ENCODE measurements around the gene PLEKHO1. TPM values are rescaled to one million over a fixed set of nuclear protein-coding genes. Genes with fewer than 3 reads are reported as not detected.

PLEKHO1 gene
- total and polyA plus RNA-seq, 2 donors (not counting 1 experiment from before 2014, with no cell fraction given): 48.3 to 65.6 TPM

DNA sequence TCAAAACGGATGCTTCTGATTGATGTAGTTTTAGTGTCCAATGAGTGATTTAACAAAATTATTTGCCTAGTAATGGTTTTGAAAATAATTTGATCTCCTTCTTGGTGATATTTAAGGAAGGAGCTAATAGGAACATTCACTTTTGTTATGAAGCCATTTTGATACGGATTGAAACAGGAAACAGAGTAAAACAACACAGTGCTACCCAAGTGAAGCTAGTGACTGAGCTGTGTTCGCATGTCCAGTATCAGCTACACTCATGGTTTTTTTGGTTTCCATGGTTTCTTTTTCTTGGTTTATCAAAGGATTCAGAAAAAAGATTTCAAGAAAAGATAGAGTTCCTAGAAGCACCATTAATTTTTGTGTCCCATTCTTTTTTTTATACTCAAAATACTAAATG is 40.1 kb upstream of the PLEKHO1 start:
- no peaks in the 10 kb centered on the region for H4K20me1 ChIP-seq (ENCODE audit: control insufficient read depth, extremely low read depth, insufficient read depth, low read length)
- no peak overlapping the region for H3K4me2 ChIP-seq (ENCODE audit: extremely low read depth, insufficient read depth, low read length)
- H3K27ac ChIP-seq (ENCODE audit: insufficient read depth, low read length): no peak overlapping the region
- H3K4me3 ChIP-seq (replicated peaks in 1 of 4; ENCODE audit: control extremely low read depth in 1 of 4, insufficient read depth in 1 of 4, low read depth in 3 of 4, low read length in 4 of 4): no peak overlapping the region
- no peak for DNase-seq (ENCODE audit: low read depth in 2 of 2)
- no peak overlapping the region for H3K9ac ChIP-seq (ENCODE audit: insufficient read depth, low read length)
- H3K9me3 ChIP-seq (ENCODE audit: control insufficient read depth, insufficient read depth, low read depth, low read length): no peaks in the 10 kb centered on the region
- H3K27me3 ChIP-seq (ENCODE audit: control insufficient read depth, insufficient read depth, low read length): no peaks in the 10 kb centered on the region
- no peak overlapping the region for H2AFZ ChIP-seq (ENCODE audit: low read length)
- H3K79me2 ChIP-seq (ENCODE audit: control insufficient read depth, insufficient read depth, low read length): no peaks in the 10 kb centered on the region
- no peaks in the 10 kb centered on the region for H3K4me1 ChIP-seq (ENCODE audit: control insufficient read depth, extremely low read depth, insufficient read depth, low read length)
- TF ChIP-seq, protein P1, sequence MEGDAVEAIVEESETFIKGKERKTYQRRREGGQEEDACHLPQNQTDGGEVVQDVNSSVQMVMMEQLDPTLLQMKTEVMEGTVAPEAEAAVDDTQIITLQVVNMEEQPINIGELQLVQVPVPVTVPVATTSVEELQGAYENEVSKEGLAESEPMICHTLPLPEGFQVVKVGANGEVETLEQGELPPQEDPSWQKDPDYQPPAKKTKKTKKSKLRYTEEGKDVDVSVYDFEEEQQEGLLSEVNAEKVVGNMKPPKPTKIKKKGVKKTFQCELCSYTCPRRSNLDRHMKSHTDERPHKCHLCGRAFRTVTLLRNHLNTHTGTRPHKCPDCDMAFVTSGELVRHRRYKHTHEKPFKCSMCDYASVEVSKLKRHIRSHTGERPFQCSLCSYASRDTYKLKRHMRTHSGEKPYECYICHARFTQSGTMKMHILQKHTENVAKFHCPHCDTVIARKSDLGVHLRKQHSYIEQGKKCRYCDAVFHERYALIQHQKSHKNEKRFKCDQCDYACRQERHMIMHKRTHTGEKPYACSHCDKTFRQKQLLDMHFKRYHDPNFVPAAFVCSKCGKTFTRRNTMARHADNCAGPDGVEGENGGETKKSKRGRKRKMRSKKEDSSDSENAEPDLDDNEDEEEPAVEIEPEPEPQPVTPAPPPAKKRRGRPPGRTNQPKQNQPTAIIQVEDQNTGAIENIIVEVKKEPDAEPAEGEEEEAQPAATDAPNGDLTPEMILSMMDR (conservative IDR thresholded peaks at IDR 0.05 in 1 of 2, IDR thresholded peaks at IDR 0.05 in 1 of 2; ENCODE audit: low read depth in 1 of 2, low read length in 2 of 2): no peak
- no peak for TF ChIP-seq EZH2 (IDR thresholded peaks at IDR 0.05; ENCODE audit: low read length, missing control alignments)
- peaks cover 2% of the 10 kb centered on the region for H3K36me3 ChIP-seq (ENCODE audit: control insufficient read depth, insufficient read depth, low read length)

DNA sequence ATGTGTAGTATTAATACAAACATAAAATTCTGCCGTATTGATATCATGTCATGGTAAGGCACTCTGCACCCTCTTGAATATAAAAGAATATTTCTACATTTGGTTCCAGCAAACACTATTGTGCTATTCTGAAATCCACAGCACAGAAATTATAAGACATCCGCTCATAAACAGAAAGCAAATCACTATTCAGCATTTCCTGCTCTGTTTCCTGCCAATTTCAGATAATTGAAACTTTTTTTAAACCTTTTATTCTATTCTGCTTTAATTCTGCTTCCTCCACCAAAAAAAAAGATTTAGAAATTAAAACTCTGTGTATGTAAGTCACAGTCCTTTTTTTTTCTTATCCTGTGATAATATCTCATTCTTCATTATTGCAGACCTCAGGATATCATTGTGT is 39.6 kb upstream of the PLEKHO1 start:
- H3K36me3 ChIP-seq (ENCODE audit: control insufficient read depth, insufficient read depth, low read length): peaks cover 2% of the 10 kb centered on the region
- H3K4me2 ChIP-seq (ENCODE audit: extremely low read depth, insufficient read depth, low read length): no peak overlapping the region
- H3K27me3 ChIP-seq (ENCODE audit: control insufficient read depth, insufficient read depth, low read length): no peaks in the 10 kb centered on the region
- H3K9ac ChIP-seq (ENCODE audit: insufficient read depth, low read length): no peak overlapping the region
- no peak overlapping the region for H3K27ac ChIP-seq (ENCODE audit: insufficient read depth, low read length)
- TF ChIP-seq, protein P1 (conservative IDR thresholded peaks at IDR 0.05 in 1 of 2, IDR thresholded peaks at IDR 0.05 in 1 of 2; ENCODE audit: low read depth in 1 of 2, low read length in 2 of 2): no peak
- TF ChIP-seq EZH2 (IDR thresholded peaks at IDR 0.05; ENCODE audit: low read length, missing control alignments): no peak
- H2AFZ ChIP-seq (ENCODE audit: low read length): no peak overlapping the region
- H3K4me3 ChIP-seq (replicated peaks in 1 of 4; ENCODE audit: control extremely low read depth in 1 of 4, insufficient read depth in 1 of 4, low read depth in 3 of 4, low read length in 4 of 4): no peak overlapping the region
- no peak for DNase-seq (ENCODE audit: low read depth in 2 of 2)
- H4K20me1 ChIP-seq (ENCODE audit: control insufficient read depth, extremely low read depth, insufficient read depth, low read length): no peaks in the 10 kb centered on the region
- no peaks in the 10 kb centered on the region for H3K79me2 ChIP-seq (ENCODE audit: control insufficient read depth, insufficient read depth, low read length)
- no peaks in the 10 kb centered on the region for H3K9me3 ChIP-seq (ENCODE audit: control insufficient read depth, insufficient read depth, low read depth, low read length)
- H3K4me1 ChIP-seq (ENCODE audit: control insufficient read depth, extremely low read depth, insufficient read depth, low read length): no peaks in the 10 kb centered on the region

DNA sequence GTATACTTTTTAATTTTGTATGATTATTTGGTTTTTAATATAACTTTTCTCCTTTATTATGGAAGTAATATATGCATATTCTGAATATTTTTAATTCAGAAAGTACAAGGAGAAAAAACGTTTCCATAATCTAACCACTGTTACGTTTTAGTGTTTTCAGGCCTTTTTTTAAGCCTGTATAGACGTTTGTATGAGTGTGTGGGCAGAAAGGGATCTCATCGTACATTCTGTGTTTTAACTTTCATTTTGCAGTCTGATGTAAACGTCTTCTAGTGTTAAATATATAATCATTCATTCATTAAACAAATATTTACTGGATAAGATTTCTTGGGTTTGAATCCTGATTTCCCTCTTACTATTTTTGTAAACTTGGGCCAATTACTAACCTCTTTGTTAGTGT is 38.0 kb upstream of the PLEKHO1 start:
- H3K9ac ChIP-seq (ENCODE audit: insufficient read depth, low read length): no peak overlapping the region

More for the DNA sequence above, 38.0 kb upstream of the PLEKHO1 start:
- no peak overlapping the region for H2AFZ ChIP-seq (ENCODE audit: low read length)
- H3K79me2 ChIP-seq (ENCODE audit: control insufficient read depth, insufficient read depth, low read length): no peaks in the 10 kb centered on the region
- TF ChIP-seq EZH2 (IDR thresholded peaks at IDR 0.05; ENCODE audit: low read length, missing control alignments): no peak
- TF ChIP-seq, protein P1 (conservative IDR thresholded peaks at IDR 0.05 in 1 of 2, IDR thresholded peaks at IDR 0.05 in 1 of 2; ENCODE audit: low read depth in 1 of 2, low read length in 2 of 2): no peak
- no peak overlapping the region for H3K4me3 ChIP-seq (replicated peaks in 1 of 4; ENCODE audit: control extremely low read depth in 1 of 4, insufficient read depth in 1 of 4, low read depth in 3 of 4, low read length in 4 of 4)
- no peaks in the 10 kb centered on the region for H3K4me1 ChIP-seq (ENCODE audit: control insufficient read depth, extremely low read depth, insufficient read depth, low read length)
- no peak overlapping the region for H3K4me2 ChIP-seq (ENCODE audit: extremely low read depth, insufficient read depth, low read length)
- H3K36me3 ChIP-seq (ENCODE audit: control insufficient read depth, insufficient read depth, low read length): peaks cover 2% of the 10 kb centered on the region
- H3K9me3 ChIP-seq (ENCODE audit: control insufficient read depth, insufficient read depth, low read depth, low read length): no peaks in the 10 kb centered on the region
- no peaks in the 10 kb centered on the region for H3K27me3 ChIP-seq (ENCODE audit: control insufficient read depth, insufficient read depth, low read length)
- H4K20me1 ChIP-seq (ENCODE audit: control insufficient read depth, extremely low read depth, insufficient read depth, low read length): no peaks in the 10 kb centered on the region
- no peak for DNase-seq (ENCODE audit: low read depth in 2 of 2)
- H3K27ac ChIP-seq (ENCODE audit: insufficient read depth, low read length): no peak overlapping the region

All from fibroblast of lung (primary cell).